NT2/D1 (cell line): ENCODE results near the gene BEAN1.

Experiments used
- SUZ12 ChIP-seq: IDR thresholded peaks from 2 replicates; pipeline ENCODE4 v1.6.1; 2011; ENCODE audit not compliant: insufficient read length, insufficient read depth; ENCODE audit errors: extremely low read depth
- YY1 ChIP-seq: IDR thresholded peaks from 2 replicates; pipeline ENCODE4 v1.6.1; 2011; ENCODE audit not compliant: insufficient read length, insufficient read depth
- ZNF274 ChIP-seq: IDR thresholded peaks from 2 replicates; pipeline ENCODE4 v1.6.1; 2011; ENCODE audit warnings: mild to moderate bottlenecking, low read depth, low read length

DNA sequence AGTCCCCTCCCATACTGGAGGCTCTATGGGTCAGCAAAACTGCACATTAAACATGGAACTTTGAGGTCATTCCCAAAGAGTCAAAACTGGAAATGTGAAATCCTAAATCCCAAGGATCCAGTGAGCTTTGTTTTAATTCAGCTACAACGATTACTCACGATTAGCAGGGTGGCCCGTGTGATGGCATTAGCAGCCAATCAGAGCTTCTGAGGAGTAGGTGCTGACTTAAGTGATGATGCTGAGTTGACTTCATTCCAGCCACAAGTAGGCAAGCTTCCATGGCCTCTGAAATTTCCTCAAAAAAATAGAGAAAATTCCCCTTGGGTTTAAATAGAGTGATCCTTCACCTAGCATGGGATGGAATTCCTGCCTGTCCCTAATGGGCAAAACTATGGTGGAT lies 28.1 kb upstream of the BEAN1 start:
- TF ChIP-seq YY1 (no peak), SUZ12 (no peak), ZNF274 (no peak)
